HT1080 (cell line): ENCODE results near the gene GABPB2. TPM values are rescaled to one million over a fixed set of nuclear protein-coding genes. Genes with fewer than 3 reads are reported as not detected.

Experiments
- DNase-seq: peaks from one replicate; pipeline ENCODE4 v3.0.0-alpha.2; 2015; ENCODE audit warnings: low read depth
- polyA plus RNA-seq, 2 experiments: library from polyadenylated mRNA; depleted of rRNA; stranded (reverse); fragments of >200 nt; gene quantifications; 2 replicates each; pipeline ENCODE4 v1.2.3, GENCODE V29; 2015
- total RNA-seq: library from RNA; depleted of rRNA; stranded (reverse); fragments of >200 nt; shearing (Covaris generic); gene quantifications from 2 replicates; pipeline ENCODE4 v1.2.3, GENCODE V29; 2014; rRNA removed

Gene GABPB2
- 2.4 and 5.5 TPM in 2 replicates for total RNA-seq
- 3.9 and 4.0 TPM in 2 replicates for polyA plus RNA-seq (2015; cell fraction: cytosol; rRNA removed)
- 2.5 and 5.4 TPM in 2 replicates for polyA plus RNA-seq (2015; cell fraction: nucleus; rRNA removed)

DNA sequence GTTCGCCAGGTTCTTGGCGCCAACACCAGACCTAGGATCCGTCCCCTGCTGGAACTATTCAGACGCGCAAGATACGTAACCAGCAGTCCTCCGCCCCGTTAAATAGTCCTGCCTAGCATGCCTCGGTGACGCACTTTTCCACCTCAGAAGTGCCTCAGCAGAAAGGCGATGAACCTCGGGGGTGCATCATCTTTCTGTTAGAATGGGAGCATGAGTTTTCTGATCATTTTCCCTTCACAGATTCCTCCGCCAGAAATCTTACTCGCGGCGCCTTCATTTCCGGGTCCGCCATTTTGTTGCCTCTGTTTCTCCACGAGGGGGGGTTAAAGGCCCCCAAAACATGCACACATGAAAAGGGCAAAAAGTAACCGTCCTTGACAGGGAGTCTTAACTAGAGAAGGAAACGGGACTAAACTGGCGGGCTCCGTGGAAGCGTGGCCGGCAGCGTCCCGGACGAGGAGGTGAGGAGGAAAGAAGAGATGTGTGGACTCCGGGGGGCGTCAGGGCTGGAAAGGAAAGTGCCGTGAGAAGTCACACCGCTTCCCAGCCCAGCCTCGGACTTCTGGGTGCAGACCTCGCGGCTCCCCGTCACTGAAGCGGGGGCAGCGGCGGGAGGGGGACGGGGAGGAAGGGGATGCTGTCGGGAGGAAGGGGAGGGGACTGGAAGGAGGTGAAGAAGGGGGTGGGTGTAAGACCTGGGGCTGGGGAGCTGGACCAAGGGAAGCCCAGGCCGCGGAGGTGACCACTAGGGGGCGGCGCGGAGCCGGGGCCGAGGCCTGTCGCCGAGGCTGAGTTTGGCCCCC lies at the start of gene GABPB2:
Gene GABPB2, plus strand, starts transcription at position 288 of the 803 bp plus-strand sequence. CDS start 17,429 bp downstream, outside the sequence.
- peak; percentile 83 for DNase-seq

DNA sequence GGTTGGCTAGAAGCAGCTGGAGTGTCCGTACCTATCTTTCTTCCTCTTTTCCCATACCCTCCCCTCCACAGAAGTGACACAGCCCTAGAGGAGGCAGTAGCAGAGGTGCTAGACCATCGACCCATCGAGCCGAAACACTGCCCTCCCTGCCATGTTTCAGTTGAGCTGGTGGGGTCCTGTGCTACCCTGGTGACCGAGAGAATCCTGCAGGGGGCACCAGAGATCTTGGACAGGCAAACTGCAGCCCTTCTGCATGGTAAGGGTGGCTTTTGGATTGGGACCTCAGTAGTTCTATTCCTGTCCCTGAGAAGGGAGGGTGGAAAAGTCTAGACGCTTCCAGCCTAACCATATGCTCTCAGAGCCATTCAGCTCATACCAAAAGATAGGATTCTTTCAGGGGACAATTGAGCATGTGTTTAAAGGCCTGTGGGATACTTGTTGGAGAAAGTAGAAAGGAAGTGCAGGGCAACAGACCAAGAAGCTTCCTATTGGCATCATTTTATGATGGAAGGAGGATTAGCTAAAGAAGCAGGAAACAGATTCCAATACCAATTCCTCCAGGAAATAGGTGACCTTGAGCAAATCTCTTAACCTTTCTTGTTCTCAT lies 45.9 kb upstream of the GABPB2 start:
- peak; percentile 61 for DNase-seq

DNA sequence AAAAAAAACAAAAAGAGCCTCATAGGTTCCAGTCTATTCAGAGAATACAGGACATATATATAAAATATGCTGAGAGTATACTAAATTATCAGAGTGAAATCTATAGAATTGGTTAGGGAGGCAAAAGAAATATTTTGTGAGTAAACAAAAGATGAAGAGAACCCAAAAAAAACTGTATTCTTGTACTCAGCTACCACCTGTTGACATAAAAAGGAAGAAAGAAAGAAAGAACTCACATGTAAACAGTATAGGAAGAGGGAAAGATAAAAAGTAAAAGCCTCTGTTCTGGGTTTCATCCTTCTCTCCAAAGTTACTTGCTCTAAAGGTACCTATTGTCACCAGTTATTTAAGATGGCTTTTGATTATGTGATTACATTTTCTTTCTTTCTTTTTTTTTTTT lies 44.1 kb upstream of the GABPB2 start:
- no peak for DNase-seq

DNA sequence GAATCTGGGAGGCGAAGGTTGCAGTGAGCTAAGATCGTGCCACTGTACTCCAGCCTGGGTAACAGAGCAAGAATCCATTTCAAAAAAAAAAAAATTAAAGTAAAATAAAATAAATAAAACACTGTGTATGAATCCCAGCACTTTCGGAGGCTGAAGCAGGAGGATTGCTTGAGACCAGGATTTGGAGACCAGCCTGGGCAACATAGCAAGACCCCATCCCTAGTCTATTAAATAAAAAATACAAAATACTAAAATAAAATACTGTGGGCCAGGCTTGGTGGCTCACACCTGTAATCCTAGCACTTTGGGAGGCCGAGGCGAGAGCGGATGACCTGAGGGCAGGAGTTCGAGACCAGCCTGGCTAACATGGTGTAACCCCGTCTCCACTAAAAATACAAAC lies 38.4 kb upstream of the GABPB2 start:
- DNase-seq, result no peak

DNA sequence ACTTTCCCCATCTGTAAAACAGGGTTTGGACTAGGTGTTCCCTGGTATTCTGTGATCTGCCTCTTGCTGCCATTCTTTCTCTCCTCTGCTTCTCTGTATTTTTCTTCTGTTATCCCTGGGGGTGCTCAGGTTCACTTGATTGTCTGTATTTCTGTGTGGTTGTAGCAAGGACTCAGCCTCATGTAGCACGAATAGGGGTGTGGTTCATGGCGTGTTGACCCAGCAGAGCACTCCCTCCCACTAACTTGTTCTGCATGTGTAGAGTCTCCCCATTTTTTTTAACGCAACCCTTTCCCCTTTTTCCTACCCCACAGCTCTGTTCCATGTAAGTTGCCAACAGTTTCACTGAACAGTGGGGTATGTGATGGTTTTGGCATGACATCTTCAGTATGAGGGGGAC lies 35.4 kb upstream of the GABPB2 start:
- no peak for DNase-seq

DNA sequence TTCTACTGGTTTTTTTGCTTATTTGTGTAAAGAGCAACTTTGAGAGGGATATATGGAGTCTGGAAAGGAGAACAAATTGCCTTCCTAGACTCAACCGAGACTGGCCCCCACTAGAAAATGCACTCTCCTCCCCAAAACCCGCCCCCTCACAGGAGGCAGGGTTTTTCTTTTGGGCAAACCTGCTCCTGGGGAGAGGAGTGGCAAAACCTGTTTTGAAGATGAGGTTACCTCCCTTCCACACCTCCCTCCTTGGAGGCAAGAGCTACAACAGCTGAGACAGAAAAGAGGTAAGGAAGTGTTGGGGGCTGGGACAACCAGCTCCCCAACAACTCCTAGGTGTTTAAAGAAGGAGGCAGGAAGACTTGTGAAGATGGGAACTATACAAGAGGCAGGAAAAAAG lies 34.2 kb upstream of the GABPB2 start, which contains the start of gene BNIPL:
Gene BNIPL, plus strand, starts transcription at position 231 of the 400 bp plus-strand sequence. Its CDS starts 140 bp downstream, at position 371.
- no peak for DNase-seq

DNA sequence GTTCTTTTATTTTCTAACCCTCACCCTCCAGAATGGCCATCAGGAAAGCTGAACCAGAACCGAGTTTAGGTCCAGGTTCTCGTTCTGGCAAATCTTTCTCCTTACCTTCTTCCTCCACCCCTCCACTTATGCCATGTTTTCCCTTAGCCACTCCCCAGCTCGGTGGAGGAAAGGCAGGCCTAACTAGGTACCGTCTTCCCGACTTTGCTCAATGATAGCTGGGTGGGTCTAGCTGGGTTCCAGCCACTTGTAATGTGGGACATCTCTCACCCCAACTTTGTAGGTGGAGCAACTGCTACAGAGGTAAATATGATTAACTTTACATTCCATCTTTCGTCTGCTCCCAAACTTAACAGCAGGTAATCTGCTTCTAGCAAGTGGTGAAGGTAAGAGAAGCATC lies 33.5 kb upstream of the GABPB2 start:
- no peak for DNase-seq

DNA sequence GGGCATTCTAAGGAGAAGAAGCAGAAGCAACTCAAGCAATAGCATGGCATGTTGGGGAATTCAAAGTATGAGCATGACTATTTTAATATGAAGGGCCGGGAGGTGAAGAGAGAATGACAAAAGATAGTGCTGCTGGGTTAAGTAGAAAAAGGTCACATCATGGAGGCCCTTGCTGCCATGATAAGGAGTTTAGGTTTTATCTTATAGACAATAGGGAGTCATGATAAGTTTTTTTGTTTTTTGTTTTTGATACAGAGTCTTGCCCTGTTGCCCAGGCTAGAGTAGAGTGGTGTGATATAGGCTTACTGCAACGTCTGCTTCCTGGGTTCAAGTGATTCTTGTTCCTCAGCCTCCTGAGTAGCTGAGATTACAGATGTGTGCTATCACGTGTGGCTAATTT lies 31.0 kb upstream of the GABPB2 start:
- DNase-seq, result no peak

DNA sequence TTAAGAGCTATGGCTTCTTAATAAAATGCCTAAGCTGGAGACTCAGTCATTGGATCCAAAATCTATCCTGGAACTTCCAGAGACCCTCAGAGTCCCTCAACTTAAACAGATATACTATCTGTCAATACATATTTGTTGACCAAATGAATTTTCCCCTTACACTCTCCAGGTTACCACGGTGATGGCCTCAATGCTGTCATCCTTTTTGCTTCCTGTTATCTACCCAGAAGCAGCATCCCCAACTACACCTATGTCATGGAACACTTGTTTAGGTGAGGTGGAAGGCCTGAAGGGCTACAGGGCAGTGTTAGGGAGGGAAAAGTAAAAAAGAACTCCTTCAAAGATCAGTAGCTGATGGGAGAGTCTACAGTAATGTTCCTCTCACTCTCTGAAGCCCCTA lies 27.4 kb upstream of the GABPB2 start:
- no peak for DNase-seq

DNA sequence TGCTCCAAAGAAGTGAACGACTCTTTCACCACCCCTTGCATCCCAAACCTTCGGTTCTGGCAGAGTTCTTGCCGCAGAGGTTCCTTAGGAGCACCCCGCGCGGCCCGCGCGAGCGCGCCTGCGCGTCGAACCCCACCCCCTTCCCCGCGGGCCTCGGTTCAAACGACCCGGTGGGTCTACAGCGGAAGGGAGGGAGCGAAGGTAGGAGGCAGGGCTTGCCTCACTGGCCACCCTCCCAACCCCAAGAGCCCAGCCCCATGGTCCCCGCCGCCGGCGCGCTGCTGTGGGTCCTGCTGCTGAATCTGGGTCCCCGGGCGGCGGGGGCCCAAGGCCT lies 23.0 kb upstream of the GABPB2 start, which contains the start of gene C1orf56:
Gene C1orf56, plus strand, starts transcription at position 161 of the 334 bp plus-strand sequence. Its CDS starts 97 bp downstream, at position 258.
- DNase-seq, result peak; percentile 60

DNA sequence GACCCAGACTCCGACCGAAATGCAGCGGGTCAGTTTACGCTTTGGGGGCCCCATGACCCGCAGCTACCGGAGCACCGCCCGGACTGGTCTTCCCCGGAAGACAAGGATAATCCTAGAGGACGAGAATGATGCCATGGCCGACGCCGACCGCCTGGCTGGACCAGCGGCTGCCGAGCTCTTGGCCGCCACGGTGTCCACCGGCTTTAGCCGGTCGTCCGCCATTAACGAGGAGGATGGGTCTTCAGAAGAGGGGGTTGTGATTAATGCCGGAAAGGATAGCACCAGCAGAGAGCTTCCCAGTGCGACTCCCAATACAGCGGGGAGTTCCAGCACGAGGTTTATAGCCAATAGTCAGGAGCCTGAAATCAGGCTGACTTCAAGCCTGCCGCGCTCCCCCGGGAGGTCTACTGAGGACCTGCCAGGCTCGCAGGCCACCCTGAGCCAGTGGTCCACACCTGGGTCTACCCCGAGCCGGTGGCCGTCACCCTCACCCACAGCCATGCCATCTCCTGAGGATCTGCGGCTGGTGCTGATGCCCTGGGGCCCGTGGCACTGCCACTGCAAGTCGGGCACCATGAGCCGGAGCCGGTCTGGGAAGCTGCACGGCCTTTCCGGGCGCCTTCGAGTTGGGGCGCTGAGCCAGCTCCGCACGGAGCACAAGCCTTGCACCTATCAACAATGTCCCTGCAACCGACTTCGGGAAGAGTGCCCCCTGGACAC lies 22.5 kb upstream of the GABPB2 start:
- peak; percentile 66 for DNase-seq

DNA sequence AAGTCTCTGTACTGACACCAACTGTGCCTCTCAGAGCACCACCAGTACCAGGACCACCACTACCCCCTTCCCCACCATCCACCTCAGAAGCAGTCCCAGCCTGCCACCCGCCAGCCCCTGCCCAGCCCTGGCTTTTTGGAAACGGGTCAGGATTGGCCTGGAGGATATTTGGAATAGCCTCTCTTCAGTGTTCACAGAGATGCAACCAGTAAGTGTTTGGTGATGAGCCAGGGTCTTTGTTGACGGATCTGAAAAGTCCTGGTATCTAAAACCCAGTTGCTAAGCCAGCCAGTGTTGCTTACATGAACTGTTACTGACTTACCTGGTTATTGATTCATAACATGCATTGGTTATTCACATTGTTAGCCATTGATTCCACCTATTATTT lies 21.9 kb upstream of the GABPB2 start:
- DNase-seq, result no peak

DNA sequence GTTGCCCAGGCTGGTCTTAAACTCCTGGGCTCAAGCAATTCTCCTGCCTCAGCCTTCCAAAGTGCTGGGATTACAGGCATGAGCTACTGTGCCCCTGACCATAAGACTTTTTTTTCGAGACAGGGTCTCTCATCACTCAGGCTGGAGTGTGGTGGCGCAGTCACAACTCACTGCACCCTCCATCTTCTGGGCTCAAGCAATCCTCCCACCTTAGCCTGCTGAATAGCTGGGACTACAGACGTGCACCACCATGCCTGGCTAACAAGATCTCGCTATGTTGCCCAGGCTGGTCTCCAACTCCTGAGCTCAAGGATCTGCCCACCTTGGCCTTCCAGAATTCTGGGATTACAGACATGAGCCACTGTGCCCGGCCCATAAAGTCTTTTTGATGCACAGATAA lies 21.1 kb upstream of the GABPB2 start:
- DNase-seq, result no peak

DNA sequence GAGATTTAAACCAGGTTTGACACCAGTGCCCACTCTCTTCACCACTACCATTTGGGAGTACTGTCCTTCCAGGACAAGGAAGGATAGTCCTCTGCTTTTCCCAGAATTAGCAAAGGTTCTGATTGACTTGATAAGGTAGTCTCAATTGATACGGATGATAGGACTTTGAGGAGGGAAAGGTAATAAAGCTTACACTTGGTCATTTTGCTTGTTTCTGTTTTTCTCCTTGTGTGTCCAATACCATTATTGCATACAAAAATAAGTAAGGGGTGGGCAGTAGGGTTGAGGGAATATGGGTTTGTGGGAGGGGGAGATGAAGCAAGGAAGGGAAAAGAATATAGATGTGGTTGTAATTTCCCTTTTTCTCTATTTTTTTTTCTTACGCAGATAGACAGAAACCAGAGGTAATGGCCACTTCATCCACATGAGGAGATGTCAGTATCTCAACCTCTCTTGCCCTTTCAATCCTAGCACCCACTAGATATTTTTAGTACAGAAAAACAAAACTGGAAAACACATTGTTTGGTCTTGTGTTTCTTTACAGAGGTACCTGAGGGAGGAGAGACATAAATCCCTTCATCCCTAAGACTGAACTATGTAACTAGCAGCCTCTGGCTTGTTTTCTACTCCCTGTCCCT lies 20.4 kb upstream of the GABPB2 start:
- no peak for DNase-seq

DNA sequence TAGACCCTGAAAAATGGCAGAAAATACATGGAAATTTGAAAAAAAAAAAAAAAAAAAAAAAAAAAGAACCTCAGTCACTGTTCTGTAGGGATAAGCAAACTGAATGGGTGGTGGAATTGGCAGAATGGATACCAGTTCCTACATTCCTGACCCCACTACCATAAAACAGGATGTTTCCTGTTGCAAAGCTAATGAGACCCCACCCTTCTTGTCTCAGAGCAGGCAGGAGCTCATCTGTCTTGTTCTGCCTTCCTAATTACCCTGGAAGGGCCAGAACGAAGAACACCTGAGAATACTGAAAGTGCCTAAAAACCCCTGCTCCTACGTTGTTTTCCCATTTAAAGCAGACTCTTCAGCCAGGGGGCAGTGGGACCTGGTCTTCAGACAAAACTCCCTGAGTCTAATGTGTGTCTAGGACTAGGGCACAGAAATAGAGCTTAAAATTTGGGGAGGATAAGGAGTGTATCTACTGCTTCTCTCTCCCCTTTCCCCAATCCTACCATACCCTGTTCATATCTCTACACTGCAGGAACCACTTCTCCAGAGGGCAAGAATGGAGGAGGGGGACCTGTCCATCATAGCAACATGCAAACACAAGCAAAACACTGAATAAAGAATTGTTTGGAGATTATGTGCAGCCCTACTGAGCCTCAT lies 19.1 kb upstream of the GABPB2 start:
- DNase-seq, result no peak

DNA sequence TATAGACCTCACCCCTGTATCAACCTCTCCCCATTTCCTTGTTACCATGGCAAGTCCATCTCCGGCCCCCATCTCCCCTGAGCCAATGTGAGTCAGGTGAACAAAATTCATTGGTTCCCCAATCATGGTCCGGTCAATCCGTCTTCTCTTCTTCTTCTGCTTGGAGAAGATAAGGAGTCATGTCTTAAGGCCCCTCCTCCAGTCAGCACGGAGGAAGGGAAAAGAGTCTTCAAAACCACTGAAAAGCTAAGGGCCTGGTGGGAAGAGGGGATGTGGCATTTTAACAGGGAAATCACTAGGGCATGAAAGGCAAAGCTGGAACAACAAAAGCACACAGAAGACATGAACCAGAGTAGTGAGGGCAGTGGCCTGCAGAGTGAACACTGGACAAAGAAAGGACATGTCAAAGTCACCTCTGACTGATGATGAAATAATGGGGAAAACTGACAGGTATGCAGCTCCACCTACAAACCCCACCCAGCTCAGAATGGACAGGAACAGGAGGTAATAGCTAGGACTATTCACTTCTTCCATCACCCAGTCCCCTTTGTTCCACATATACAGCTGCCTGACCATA lies 15.5 kb upstream of the GABPB2 start:
- DNase-seq, result no peak

DNA sequence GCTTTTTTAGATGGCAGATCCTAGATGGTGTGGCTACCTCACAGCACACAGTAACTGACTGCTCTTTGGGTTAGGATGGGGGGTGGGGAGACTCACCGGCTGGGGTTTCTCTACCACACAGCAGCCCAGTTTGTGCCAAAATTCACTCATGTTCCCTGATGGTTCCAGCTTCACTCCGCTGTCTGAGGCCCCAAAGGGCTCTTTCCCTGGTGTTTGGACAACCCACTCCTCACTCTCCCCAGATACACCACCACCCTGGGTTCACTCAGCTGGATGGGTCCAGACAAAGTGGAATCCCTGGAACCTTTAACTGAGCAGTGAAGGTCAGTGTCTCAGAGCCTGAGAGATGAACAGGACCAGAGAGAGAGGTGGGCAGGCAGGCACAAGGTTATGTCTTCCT lies 15.0 kb upstream of the GABPB2 start:
- DNase-seq, result no peak

DNA sequence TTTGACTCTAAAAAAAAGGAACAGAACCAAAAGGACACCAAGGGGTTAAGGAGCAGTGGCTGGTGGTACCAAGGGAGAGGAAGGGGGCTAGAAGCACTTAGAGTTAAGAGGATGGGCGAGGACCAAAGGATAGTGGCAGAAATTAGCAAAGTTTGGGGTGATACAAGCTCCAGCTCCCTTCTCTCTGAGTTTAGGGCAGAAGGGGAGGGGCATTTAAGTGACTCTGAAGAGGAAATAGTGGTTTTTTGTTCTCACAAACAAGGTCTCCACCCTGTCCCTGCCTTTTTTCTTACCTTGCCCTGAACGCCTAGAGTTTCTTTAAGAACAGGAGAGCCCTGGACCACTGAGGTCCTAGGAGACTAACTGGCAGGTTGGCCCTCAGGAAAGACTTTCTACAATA lies 14.4 kb upstream of the GABPB2 start:
- no peak for DNase-seq

DNA sequence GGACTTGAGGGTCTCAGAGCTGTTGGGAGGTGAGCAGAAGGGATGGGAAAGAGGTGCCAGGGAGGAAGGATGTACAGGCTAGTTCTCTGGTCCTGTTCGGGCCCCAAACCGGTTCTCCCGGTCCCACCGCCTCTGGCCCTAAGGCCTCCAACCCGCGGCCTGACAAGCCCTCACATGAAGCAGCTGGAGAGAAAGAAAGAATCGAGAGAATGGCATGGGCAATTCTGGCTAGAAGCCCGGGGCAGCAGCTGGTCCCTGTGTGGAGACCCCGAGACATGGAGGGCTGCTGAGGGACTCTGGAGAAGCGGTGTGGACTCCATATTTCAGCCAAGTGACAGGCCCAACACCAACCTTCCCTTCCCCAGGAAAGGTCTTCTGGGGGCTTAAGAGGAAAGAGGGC lies 11.9 kb upstream of the GABPB2 start:
- no peak for DNase-seq

DNA sequence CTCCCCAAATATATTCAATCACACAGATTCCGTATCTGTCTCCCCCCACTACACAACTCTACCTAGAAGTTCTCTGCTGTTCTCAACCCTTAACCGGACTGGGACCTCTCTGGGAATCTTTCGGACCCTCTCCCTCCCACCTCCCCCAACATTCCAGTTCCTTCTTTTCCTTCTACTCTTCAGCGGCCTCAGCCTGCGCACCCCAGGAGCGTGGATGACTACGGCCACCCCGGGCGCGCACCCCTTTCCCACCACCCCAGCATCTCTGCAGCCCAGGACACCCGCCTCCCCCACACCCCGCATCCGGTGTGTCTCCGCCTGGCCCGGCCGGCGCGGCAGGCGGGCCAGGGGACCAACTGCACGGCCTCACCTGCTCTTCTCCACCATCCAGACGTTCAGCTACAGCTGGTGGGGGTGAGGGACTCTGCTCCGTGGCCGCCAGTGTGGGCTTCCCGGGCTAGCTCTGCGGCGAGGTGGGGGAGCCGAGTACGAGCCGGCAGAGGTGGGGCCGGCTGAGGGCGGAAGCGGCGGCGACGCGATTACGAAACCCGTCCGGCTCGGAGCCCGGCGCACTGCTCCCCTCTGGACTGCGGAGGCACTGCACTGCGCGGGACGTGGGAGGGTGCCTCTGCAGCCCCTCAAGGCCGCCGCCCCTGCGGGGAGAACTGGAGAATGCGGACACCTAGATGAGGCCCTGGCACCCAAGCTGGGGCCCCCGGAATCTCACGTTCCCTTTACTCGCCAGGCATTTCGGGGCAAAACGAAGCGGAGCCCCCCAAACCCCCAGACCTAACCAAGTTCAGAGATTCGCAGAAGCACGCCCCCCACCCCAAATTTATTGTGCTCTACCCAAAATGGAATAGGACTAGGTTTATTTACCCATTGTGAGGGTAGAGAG lies 11.2 kb upstream of the GABPB2 start, which contains the start of gene CDC42SE1:
Gene CDC42SE1, minus strand, starts transcription at position 514 of the 898 bp plus-strand sequence. CDS start 3,892 bp downstream, outside the sequence.
- DNase-seq, result peak; percentile 87
